HG03139 (cell line): ENCODE data around the gene STOX1.
"Not testable (repeated sequence)": the region's sequence is repeated elsewhere in the genome, so short reads cannot be mapped to it uniquely, and the experiment has no call there.

Experiments used
- ATAC-seq: cut with Tn5 transposase; IDR thresholded peaks from one replicate; pipeline ENCODE4 v1.9.1; 2021; ENCODE audit not compliant: unreplicated experiment

STOX1 gene

GRCh38 chr10:68826764-68827591 lies at the start of gene STOX1:
Gene STOX1 (plus strand): TSS chr10:68827531. CDS start chr10:68827624, 93 bp downstream.
- ATAC-seq = peak; percentile 55

GRCh38 chr10:68781613-68782574 lies 45.4 kb upstream of the STOX1 start:
- no peak for ATAC-seq

GRCh38 chr10:68784476-68784875 lies 42.9 kb upstream of the STOX1 start:
- ATAC-seq = no peak

- no peak for ATAC-seq
Measured at GRCh38 chr10:68787813-68788212, 39.5 kb upstream of the STOX1 start.

- no peak for ATAC-seq
Measured at GRCh38 chr10:68790476-68790875, 36.9 kb upstream of the STOX1 start.

- no peak for ATAC-seq
Measured at GRCh38 chr10:68792115-68792514, 35.2 kb upstream of the STOX1 start.

- ATAC-seq = no peak
Measured at GRCh38 chr10:68795886-68796532, 31.3 kb upstream of the STOX1 start.

- no peak for ATAC-seq
Measured at GRCh38 chr10:68796605-68797004, 30.7 kb upstream of the STOX1 start.

- no peak for ATAC-seq
Measured at GRCh38 chr10:68800211-68800610, 27.1 kb upstream of the STOX1 start.

- ATAC-seq = no peak
Measured at GRCh38 chr10:68804692-68805091, 22.6 kb upstream of the STOX1 start.

- ATAC-seq = not testable (repeated sequence)
Measured at GRCh38 chr10:68810830-68811229, 16.5 kb upstream of the STOX1 start.

- no peak for ATAC-seq
Measured at GRCh38 chr10:68811314-68812009, 15.9 kb upstream of the STOX1 start.

- ATAC-seq = no peak
Measured at GRCh38 chr10:68812420-68812819, 14.9 kb upstream of the STOX1 start.

GRCh38 chr10:68813559-68813958 lies 13.8 kb upstream of the STOX1 start:
- ATAC-seq = no peak

- ATAC-seq = no peak
Measured at GRCh38 chr10:68816796-68817412, 10.4 kb upstream of the STOX1 start.

- ATAC-seq = not testable (repeated sequence)
Measured at GRCh38 chr10:68820359-68820758, 7.0 kb upstream of the STOX1 start.

GRCh38 chr10:68822626-68823025 lies 4.7 kb upstream of the STOX1 start:
- not testable (repeated sequence) for ATAC-seq

GRCh38 chr10:68827592-68827959 lies 245 bp downstream of the STOX1 start:
- peak; percentile 27 for ATAC-seq

- peak; percentile 29 for ATAC-seq
Measured at GRCh38 chr10:68828083-68828601, 811 bp downstream of the STOX1 start.

GRCh38 chr10:68828833-68829232 lies 1.5 kb downstream of the STOX1 start:
- ATAC-seq = no peak
